HG03521 (cell line): ENCODE data around the gene GUSB.
"Not testable (repeated sequence)": the region's sequence is repeated elsewhere in the genome, so short reads cannot be mapped to it uniquely, and the experiment has no call there.

Experiments
- ATAC-seq: cut with Tn5 transposase; IDR thresholded peaks from one replicate; pipeline ENCODE4 v1.9.1; 2021; ENCODE audit warnings: mild to moderate bottlenecking, moderate library complexity; ENCODE audit not compliant: unreplicated experiment

Gene GUSB

GRCh38 chr7:65976659-65977196, 5.3 kb downstream of the GUSB start:
- ATAC-seq = no peak

- ATAC-seq = no peak
These were observed 6.1 kb downstream of the GUSB start for GRCh38 chr7:65975814-65976445.

- ATAC-seq = no peak
These were observed 7.1 kb downstream of the GUSB start for GRCh38 chr7:65974876-65975275.

- ATAC-seq = no peak
These were observed 7.7 kb downstream of the GUSB start for GRCh38 chr7:65974191-65974801.

GRCh38 chr7:65972976-65973375, 9.0 kb downstream of the GUSB start:
- ATAC-seq = no peak

GRCh38 chr7:65971021-65971420, 11.0 kb downstream of the GUSB start:
- ATAC-seq = no peak

- no peak for ATAC-seq
These were observed 13.5 kb downstream of the GUSB start for GRCh38 chr7:65968256-65969185.

- no peak for ATAC-seq
These were observed 14.5 kb downstream of the GUSB start for GRCh38 chr7:65967361-65968155.

- no peak for ATAC-seq
These were observed 15.9 kb downstream of the GUSB start for GRCh38 chr7:65966146-65966545.

- ATAC-seq = not testable (repeated sequence)
These were observed 17.3 kb downstream of the GUSB start for GRCh38 chr7:65964671-65965070.

GRCh38 chr7:65962033-65962432, 20.0 kb downstream of the GUSB start:
- ATAC-seq = no peak

- ATAC-seq = no peak
These were observed 21.5 kb downstream of the GUSB start for GRCh38 chr7:65960351-65961074.

GRCh38 chr7:65955718-65956117, 26.3 kb downstream of the GUSB start:
- no peak for ATAC-seq

- ATAC-seq = no peak
These were observed 28.0 kb downstream of the GUSB start for GRCh38 chr7:65953890-65954450.

- ATAC-seq = no peak
These were observed 28.9 kb downstream of the GUSB start for GRCh38 chr7:65953001-65953720.

- ATAC-seq = no peak
These were observed 30.0 kb downstream of the GUSB start for GRCh38 chr7:65951837-65952578.

- ATAC-seq = no peak
These were observed 35.1 kb downstream of the GUSB start for GRCh38 chr7:65946904-65947303.

- not testable (repeated sequence) for ATAC-seq
These were observed 36.2 kb downstream of the GUSB start for GRCh38 chr7:65945787-65946186.
